PC-9 (cell line): ENCODE results near the gene KIAA0232. TPM values are rescaled to one million over a fixed set of nuclear protein-coding genes. Genes with fewer than 3 reads are reported as not detected.

ENCODE experiments used
- BruUV-seq: library from RNA; stranded (reverse); fragments of 400-500 nt; replicated peaks from 2 replicates; lab custom pipeline; 2021; lab: Mats Ljungman, UMichigan
- CTCF ChIA-PET: fragments of 300-600 bp; sonication (Branson Sonifier 250); formaldehyde crosslinking; loops from one replicate; lab custom pipeline; 2022; ENCODE audit warnings: antibody characterized with exemption; lab: Charles Lee
- POLR2A ChIA-PET: fragments of 300-600 bp; sonication (Branson Sonifier 250); formaldehyde crosslinking; loops from one replicate; lab custom pipeline; 2022; ENCODE audit warnings: antibody characterized with exemption; ENCODE audit not compliant: unreplicated experiment; lab: Charles Lee
- DNase-seq, 2 experiments: peaks; one replicate each; pipeline versions ENCODE4 v3.0.0 to v3.0.0-alpha.2; 2015 to 2022; ENCODE audit warnings: mixed read lengths in 1 of 2
- H2AFZ ChIP-seq: fragments of 200-600 bp; sonication (generic); 2 replicates; pipeline ENCODE4 v1.8.1; 2017; ENCODE audit warnings: antibody characterized with exemption
- H3F3A ChIP-seq: fragments of 200-600 bp; sonication (generic); 2 replicates; pipeline ENCODE4 v1.8.1; 2017; ENCODE audit warnings: antibody characterized with exemption, mild to moderate bottlenecking, low read depth; ENCODE audit not compliant: insufficient read depth
- H3K27ac ChIP-seq: fragments of 200-600 bp; sonication (generic); 2 replicates; pipeline ENCODE4 v1.6.1; 2016; ENCODE audit warnings: mixed run types
- H3K27me3 ChIP-seq: fragments of 200-600 bp; sonication (generic); 2 replicates; pipeline ENCODE4 v1.6.1; 2016; ENCODE audit warnings: low read depth, mixed run types; ENCODE audit not compliant: insufficient read depth
- H3K36me3 ChIP-seq: fragments of 200-600 bp; sonication (generic); 2 replicates; pipeline ENCODE4 v1.6.1; 2016; ENCODE audit warnings: low read depth, mixed run types
- H3K4me1 ChIP-seq: fragments of 200-600 bp; sonication (generic); replicated peaks from 2 replicates; pipeline ENCODE4 v1.6.1; 2016; ENCODE audit warnings: mixed run types; ENCODE audit not compliant: insufficient read depth
- H3K4me2 ChIP-seq: fragments of 200-600 bp; sonication (generic); 2 replicates; pipeline ENCODE4 v1.6.1; 2017; ENCODE audit warnings: mixed run types
- H3K4me3 ChIP-seq: fragments of 200-600 bp; sonication (generic); 2 replicates; pipeline ENCODE4 v1.6.1; 2016; ENCODE audit warnings: mixed run types
- H3K79me2 ChIP-seq: fragments of 200-600 bp; sonication (generic); 2 replicates; pipeline ENCODE4 v1.6.1; 2017; ENCODE audit warnings: low read depth, mixed run types
- H3K9me2 ChIP-seq: fragments of 200-600 bp; sonication (generic); 2 replicates; pipeline ENCODE4 v1.8.1; 2017; ENCODE audit warnings: mild to moderate bottlenecking; ENCODE audit not compliant: insufficient read depth
- H3K9me3 ChIP-seq: fragments of 200-600 bp; sonication (generic); 2 replicates; pipeline ENCODE4 v1.8.1; 2016; ENCODE audit warnings: low read depth; ENCODE audit not compliant: insufficient read depth
- H4K20me1 ChIP-seq: fragments of 200-600 bp; sonication (generic); 2 replicates; pipeline ENCODE4 v1.8.1; 2017; ENCODE audit not compliant: insufficient read depth
- EZH2 ChIP-seq: fragments of 200-600 bp; sonication (generic); IDR thresholded peaks from 2 replicates; pipeline ENCODE4 v1.8.0; 2017; ENCODE audit warnings: antibody characterized with exemption, low read depth
- intact Hi-C: fragments of 100-400 bp; cut with micrococcal nuclease; formaldehyde crosslinking; loops from one replicate; pipeline ENCODE4 v1.10.0; 2022; ENCODE audit not compliant: unreplicated experiment
- total RNA-seq: library from RNA; stranded (reverse); gene quantifications from 2 replicates; pipeline ENCODE4 v1.2.3, GENCODE V29; 2021
- TF ChIP-seq, protein P1 (sequence below): fragments of 200-600 bp; sonication (generic); conservative IDR thresholded peaks from 2 replicates; pipeline ENCODE4 v1.6.1; 2017; ENCODE audit warnings: mixed run types, antibody characterized with exemption, mild to moderate bottlenecking, moderate library complexity

The KIAA0232 gene
- total RNA-seq, 1 experiment from 2014 or later = 24.7 TPM

- TF ChIP-seq, protein P1, sequence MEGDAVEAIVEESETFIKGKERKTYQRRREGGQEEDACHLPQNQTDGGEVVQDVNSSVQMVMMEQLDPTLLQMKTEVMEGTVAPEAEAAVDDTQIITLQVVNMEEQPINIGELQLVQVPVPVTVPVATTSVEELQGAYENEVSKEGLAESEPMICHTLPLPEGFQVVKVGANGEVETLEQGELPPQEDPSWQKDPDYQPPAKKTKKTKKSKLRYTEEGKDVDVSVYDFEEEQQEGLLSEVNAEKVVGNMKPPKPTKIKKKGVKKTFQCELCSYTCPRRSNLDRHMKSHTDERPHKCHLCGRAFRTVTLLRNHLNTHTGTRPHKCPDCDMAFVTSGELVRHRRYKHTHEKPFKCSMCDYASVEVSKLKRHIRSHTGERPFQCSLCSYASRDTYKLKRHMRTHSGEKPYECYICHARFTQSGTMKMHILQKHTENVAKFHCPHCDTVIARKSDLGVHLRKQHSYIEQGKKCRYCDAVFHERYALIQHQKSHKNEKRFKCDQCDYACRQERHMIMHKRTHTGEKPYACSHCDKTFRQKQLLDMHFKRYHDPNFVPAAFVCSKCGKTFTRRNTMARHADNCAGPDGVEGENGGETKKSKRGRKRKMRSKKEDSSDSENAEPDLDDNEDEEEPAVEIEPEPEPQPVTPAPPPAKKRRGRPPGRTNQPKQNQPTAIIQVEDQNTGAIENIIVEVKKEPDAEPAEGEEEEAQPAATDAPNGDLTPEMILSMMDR = no peak
- no peak for TF ChIP-seq EZH2
- Histone ChIP-seq H3K27ac (no peak overlapping the region), H3K9me2 (no peaks in the 10 kb centered on the region), H3K4me3 (no peak overlapping the region), H3K36me3 (no peaks in the 10 kb centered on the region), H3K79me2 (no peaks in the 10 kb centered on the region), H3K4me2 (no peak overlapping the region), H3K9me3 (no peaks in the 10 kb centered on the region), H3K27me3 (no peaks in the 10 kb centered on the region), H3F3A (peaks cover 34% of the 10 kb centered on the region), H2AFZ (no peak overlapping the region), H3K4me1 (peaks cover 86% of the 10 kb centered on the region), H4K20me1 (no peaks in the 10 kb centered on the region)
- intact Hi-C loops = no loop called here
- CTCF ChIA-PET = no interaction called here
- POLR2A ChIA-PET = interaction anchor here (0.6 to 0.9 kb wide), 2 partner anchors 35 to 37 kb away, joined by 3 read pairs; no protein-coding TSS in a partner anchor
- BruUV-seq = no TSS peak
- no peak for DNase-seq
These were observed 13.1 kb upstream of the KIAA0232 start for GRCh38 chr4:6769233-6769988.

- Histone ChIP-seq H3K9me2 (no peaks in the 10 kb centered on the region), H4K20me1 (no peaks in the 10 kb centered on the region), H2AFZ (no peak overlapping the region), H3K9me3 (no peaks in the 10 kb centered on the region), H3K27ac (no peak overlapping the region), H3K27me3 (no peaks in the 10 kb centered on the region), H3K36me3 (no peaks in the 10 kb centered on the region), H3K4me1 (peaks cover 84% of the 10 kb centered on the region), H3K4me3 (no peak overlapping the region), H3K79me2 (no peaks in the 10 kb centered on the region), H3K4me2 (no peak overlapping the region), H3F3A (peaks cover 35% of the 10 kb centered on the region)
- DNase-seq = no peak
- CTCF ChIA-PET = no interaction called here
- TF ChIP-seq, protein P1 = no peak
- no peak for TF ChIP-seq EZH2
- no TSS peak for BruUV-seq
- POLR2A ChIA-PET = no interaction called here
- intact Hi-C loops = no loop called here
These were observed 12.5 kb upstream of the KIAA0232 start for GRCh38 chr4:6769989-6770420.

- H3K4me3 ChIP-seq = no peak overlapping the region
- peaks cover 84% of the 10 kb centered on the region for H3K4me1 ChIP-seq
- no peaks in the 10 kb centered on the region for H3K9me3 ChIP-seq
- CTCF ChIA-PET = interaction anchor here (0.6 kb wide), 1 partner anchor 10 kb away, joined by 4 read pairs; no protein-coding TSS in a partner anchor
- H3K9me2 ChIP-seq = no peaks in the 10 kb centered on the region
- no peak for TF ChIP-seq EZH2
- TF ChIP-seq, protein P1 = no peak
- H4K20me1 ChIP-seq = no peaks in the 10 kb centered on the region
- no peaks in the 10 kb centered on the region for H3K79me2 ChIP-seq
- intact Hi-C loops = no loop called here
- H3K36me3 ChIP-seq = no peaks in the 10 kb centered on the region
- no peaks in the 10 kb centered on the region for H3K27me3 ChIP-seq
- H3K4me2 ChIP-seq = no peak overlapping the region
- no peak overlapping the region for H2AFZ ChIP-seq
- POLR2A ChIA-PET = interaction anchor here (0.5 to 1.1 kb wide), 7 partner anchors 12 to 462 kb away, joined by 3 to 11 read pairs (median 3); no protein-coding TSS in a partner anchor
- H3F3A ChIP-seq = peaks cover 35% of the 10 kb centered on the region
- BruUV-seq = no TSS peak
- H3K27ac ChIP-seq = no peak overlapping the region
- DNase-seq = no peak
These were observed 11.8 kb upstream of the KIAA0232 start for GRCh38 chr4:6770581-6771228.
